GM10266 (cell line): ENCODE results near the gene MAGI2.

Experiments used
- DNase-seq: peaks from one replicate; pipeline ENCODE4 v3.0.0; 2012; ENCODE audit errors: extremely low spot score
- TF ChIP-seq, protein P1 (sequence below): IDR thresholded peaks from 2 replicates; pipeline ENCODE4 v1.5.1; 2012; ENCODE audit warnings: mild to moderate bottlenecking, low read depth; ENCODE audit not compliant: control insufficient read depth, insufficient read depth; ENCODE audit errors: missing control alignments

Gene MAGI2

DNA sequence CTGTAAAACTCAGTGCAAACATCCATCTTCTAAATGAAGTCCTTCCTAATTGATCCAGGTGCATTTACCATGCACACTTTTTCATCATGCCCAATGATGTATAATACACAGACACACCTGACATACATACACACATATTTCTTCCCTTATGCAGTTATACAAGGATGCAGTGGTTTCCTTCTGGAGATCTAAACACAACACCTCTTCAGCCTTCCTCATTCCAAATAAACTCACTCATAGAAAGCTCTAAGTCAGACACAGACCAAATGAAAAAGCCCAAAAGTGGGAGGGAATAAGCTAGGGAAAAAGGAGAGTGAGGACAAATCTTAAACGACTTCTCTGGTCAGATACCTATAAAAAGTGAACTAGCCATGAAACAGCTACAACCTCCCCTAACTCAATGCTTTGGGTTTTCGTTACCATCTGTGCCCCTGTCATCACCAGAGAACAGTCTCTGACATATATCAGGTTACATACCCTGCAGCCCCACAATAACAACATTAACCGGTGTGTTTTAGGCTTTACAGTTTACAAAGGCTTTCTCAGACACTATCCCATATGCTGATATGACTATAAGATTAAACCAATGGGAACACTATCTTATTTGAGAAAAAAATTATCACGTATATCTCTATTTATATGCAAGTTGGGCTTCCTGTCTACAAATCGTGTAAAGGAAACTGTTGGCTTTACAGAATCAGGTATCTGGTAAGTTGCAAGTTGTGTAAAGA is 979.7 kb downstream of the MAGI2 start:
- TF ChIP-seq, protein P1, sequence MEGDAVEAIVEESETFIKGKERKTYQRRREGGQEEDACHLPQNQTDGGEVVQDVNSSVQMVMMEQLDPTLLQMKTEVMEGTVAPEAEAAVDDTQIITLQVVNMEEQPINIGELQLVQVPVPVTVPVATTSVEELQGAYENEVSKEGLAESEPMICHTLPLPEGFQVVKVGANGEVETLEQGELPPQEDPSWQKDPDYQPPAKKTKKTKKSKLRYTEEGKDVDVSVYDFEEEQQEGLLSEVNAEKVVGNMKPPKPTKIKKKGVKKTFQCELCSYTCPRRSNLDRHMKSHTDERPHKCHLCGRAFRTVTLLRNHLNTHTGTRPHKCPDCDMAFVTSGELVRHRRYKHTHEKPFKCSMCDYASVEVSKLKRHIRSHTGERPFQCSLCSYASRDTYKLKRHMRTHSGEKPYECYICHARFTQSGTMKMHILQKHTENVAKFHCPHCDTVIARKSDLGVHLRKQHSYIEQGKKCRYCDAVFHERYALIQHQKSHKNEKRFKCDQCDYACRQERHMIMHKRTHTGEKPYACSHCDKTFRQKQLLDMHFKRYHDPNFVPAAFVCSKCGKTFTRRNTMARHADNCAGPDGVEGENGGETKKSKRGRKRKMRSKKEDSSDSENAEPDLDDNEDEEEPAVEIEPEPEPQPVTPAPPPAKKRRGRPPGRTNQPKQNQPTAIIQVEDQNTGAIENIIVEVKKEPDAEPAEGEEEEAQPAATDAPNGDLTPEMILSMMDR = no peak
- DNase-seq = no peak

DNA sequence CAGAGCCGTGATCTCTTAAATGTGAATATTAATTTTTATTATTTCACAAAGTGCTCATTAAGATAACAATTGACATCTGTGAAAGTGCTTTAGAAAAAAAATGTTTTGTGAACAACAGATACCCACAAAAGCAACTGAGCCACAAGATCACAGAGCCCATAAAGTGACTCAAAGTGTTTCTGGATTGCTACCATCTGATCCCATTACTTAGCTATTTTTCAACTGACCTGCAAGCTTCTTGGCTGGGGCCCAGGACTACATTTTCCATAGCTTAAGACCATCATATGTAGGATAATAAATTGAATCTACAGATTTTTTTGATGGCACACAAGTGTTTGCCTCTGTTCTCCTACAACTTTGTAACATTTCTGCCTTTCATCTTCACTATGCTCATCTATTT is 980.4 kb downstream of the MAGI2 start:
- DNase-seq = no peak
- TF ChIP-seq, protein P1 = no peak

DNA sequence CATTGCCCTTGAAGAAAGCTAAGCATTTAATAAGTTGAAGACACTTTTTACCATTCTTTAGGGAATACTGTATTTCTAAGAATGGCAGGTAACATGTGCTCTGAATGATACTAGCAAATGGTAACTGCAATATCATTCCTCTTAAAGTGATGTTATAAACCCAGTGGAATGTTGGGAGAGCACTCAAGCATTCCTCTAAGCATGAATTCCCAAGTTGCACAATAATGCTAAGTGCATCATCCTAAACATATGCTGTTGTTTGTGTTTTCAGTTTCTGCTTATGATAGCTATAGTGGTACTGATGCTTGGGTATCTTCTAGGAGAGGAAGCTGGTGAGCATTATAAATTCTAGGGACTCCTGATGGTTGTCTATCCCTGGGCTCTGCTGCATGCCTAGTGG is 980.9 kb downstream of the MAGI2 start:
- no peak for DNase-seq
- TF ChIP-seq, protein P1 = no peak

DNA sequence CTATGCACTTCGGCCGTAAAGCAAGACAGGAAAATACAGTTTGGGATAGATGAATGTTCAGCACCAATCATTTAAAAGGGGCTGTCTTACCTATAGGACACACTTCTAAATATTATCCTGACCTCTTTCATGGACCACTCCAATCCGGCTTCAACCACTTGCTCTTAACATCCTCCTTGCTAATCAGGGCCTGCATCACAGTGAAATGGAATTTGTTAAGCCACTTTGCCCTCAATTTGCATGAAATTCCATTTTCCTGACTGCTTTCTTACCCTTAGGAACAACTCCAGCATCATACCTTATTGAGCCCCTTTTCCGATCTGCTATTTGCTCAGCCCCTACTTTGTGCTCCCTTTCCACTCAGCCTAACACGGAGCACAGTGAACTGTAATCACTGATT is 987.6 kb downstream of the MAGI2 start:
- DNase-seq = no peak
- TF ChIP-seq, protein P1 = no peak

DNA sequence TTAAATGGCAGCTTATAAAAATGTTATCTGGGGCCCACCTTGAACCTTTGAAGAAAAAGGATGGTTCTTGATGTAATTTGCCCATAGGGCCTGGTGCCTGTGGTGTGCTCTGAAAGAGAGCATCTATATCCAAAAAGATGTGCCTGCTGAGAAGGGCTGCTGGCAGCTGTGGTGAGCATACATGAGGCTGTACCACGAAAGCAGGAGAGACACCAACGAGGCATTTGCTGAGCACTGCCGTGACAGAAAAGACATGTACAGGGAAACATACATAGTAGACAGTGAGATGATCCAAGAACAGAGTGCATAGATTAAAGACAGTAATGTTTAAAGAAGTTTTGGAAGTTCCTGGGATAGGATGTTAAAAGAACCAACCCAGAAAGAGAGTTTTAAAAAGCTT is 990.4 kb downstream of the MAGI2 start:
- TF ChIP-seq, protein P1 = no peak
- DNase-seq = no peak

DNA sequence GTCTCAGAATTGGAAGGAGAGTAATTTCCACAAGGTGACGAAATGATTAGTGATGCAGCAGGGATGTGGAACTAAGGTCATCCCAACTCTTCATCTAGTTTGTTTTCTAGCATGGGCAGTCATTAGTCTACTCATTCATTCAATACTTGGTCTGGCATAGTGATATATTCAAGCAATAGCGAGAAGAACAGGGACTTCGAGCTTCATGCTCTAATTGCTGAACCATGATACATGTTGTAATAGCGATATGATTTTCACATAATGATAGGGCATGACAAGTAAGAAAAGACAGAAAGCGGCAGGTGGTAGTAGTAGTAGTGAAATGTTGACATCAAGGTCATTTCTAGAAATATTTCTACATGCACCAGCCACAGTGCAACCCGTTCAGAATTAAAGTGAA is 1002.8 kb downstream of the MAGI2 start:
- TF ChIP-seq, protein P1 = no peak
- no peak for DNase-seq

DNA sequence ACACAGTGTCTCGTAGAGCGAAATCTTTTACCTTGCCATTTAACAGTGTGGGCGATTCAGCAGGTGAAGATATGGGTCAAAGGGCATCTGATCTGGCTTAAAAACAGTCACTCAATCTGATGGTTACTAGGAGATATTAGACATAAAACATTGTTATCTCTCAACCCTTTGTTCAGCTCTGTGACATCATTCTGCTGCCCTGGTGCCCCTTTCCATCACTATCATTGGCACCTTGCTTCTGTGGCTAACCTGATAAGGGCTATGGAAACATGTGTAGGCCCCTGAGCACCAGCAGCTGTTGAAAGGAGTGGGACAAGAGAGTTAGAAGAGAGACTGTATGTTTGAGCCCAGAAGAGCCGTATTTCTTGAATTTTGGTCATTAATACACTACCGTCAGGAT is 1004.6 kb downstream of the MAGI2 start:
- TF ChIP-seq, protein P1 = no peak
- DNase-seq = no peak
